Measurements from ENCODE around the gene TCF7. TPM values are rescaled to one million over a fixed set of nuclear protein-coding genes. Genes with fewer than 3 reads are reported as not detected.
"Not testable (repeated sequence)": the region's sequence is repeated elsewhere in the genome, so short reads cannot be mapped to it uniquely, and the experiment has no call there.

The TCF7 gene
- polyA plus RNA-seq, 1 donor from 2014 or later = 0.15 TPM

DNA sequence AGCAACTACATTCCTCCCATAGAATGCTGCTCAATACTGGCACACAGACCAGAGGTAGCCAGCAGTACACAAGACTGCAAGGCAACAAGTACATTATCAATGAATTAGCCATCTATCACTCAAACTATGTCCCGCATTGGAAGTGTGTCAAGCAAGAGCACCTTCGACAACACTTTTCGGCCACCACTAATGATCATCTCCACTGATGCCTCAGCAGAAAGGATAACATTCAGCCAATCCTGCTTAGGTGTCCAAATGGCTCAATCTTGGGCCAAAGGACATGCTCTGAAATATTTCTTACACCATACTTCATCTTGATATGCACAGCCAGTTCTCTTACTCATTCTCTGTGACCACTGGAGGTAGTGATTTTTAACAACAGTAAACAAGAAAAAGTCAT is 37.2 kb downstream of the TCF7 start:
- TF ChIP-seq RAD21 (conservative IDR thresholded peaks at IDR 0.05) (no peak), MXI1 (conservative IDR thresholded peaks at IDR 0.05; ENCODE audit: poor library complexity, severe bottlenecking) (no peak), EP300 (conservative IDR thresholded peaks at IDR 0.05; ENCODE audit: poor library complexity, severe bottlenecking) (no peak), EZH2 (IDR thresholded peaks at IDR 0.05; ENCODE audit: borderline replicate concordance, insufficient read depth, low read length, poor library complexity, severe bottlenecking) (no peak), TAF1 (IDR thresholded peaks at IDR 0.05; ENCODE audit: low read depth) (no peak), CTCF (IDR thresholded peaks at IDR 0.05; ENCODE audit: poor library complexity, severe bottlenecking) (no peak), POLR2AphosphoS5 (IDR thresholded peaks at IDR 0.05) (no peak), REST (IDR thresholded peaks at IDR 0.05; ENCODE audit: borderline replicate concordance) (no peak), SMC3 (conservative IDR thresholded peaks at IDR 0.05; ENCODE audit: poor library complexity) (no peak)
- peaks cover 4% of the 10 kb centered on the region for H3K36me3 ChIP-seq (ENCODE audit: insufficient read depth, low read length)

GRCh38 chr5:134152173-134152832 is 37.8 kb downstream of the TCF7 start:
- not testable (repeated sequence) for H3F3A ChIP-seq (ENCODE audit: insufficient read depth, low read length, poor library complexity, severe bottlenecking); H3K9me3 ChIP-seq (ENCODE audit: low read length); H3K4me2 ChIP-seq (ENCODE audit: low read length); H3K9ac ChIP-seq (ENCODE audit: low read length); H3K36me3 ChIP-seq (ENCODE audit: insufficient read depth, low read length); H2AFZ ChIP-seq (ENCODE audit: low read depth, low read length); H3K9me2 ChIP-seq (ENCODE audit: insufficient read depth, low read length); H4K20me1 ChIP-seq (ENCODE audit: insufficient read depth); H3K4me3 ChIP-seq (ENCODE audit: low read length); H3K27me3 ChIP-seq (ENCODE audit: insufficient read depth, low read depth, low read length); H3K27ac ChIP-seq (ENCODE audit: low read length); H3K79me2 ChIP-seq (replicated peaks; ENCODE audit: insufficient read depth, low read length)

More for the DNA sequence above, 37.2 kb downstream of the TCF7 start:
- no peak overlapping the region for H3K4me2 ChIP-seq (ENCODE audit: low read length)
- no peaks in the 10 kb centered on the region for H3K9me2 ChIP-seq (ENCODE audit: insufficient read depth, low read length)
- H3K27me3 ChIP-seq (ENCODE audit: insufficient read depth, low read depth, low read length) = no peaks in the 10 kb centered on the region
- H3F3A ChIP-seq (ENCODE audit: insufficient read depth, low read length, poor library complexity, severe bottlenecking) = no peaks in the 10 kb centered on the region
- H2AFZ ChIP-seq (ENCODE audit: low read depth, low read length) = no peak overlapping the region
- H3K9ac ChIP-seq (ENCODE audit: low read length) = no peak overlapping the region
- H3K27ac ChIP-seq (ENCODE audit: low read length) = no peak overlapping the region
- no peaks in the 10 kb centered on the region for H4K20me1 ChIP-seq (ENCODE audit: insufficient read depth)
- no peaks in the 10 kb centered on the region for H3K9me3 ChIP-seq (ENCODE audit: low read length)
- no peak overlapping the region for H3K4me3 ChIP-seq (ENCODE audit: low read length)
- peaks cover 3% of the 10 kb centered on the region for H3K79me2 ChIP-seq (replicated peaks; ENCODE audit: insufficient read depth, low read length)
